Activated T-cell treated with anti-CD3 and anti-CD28 coated beads, Interleukin-2, amount 50 U/mL, for 1 hour (primary cell): ENCODE measurements around the gene EIF3CL.
"Not testable (repeated sequence)": the region's sequence is repeated elsewhere in the genome, so short reads cannot be mapped to it uniquely, and the experiment has no call there.

Experiments
- DNase-seq: peaks from one replicate; pipeline ENCODE4 v3.0.0-alpha.2; 2020

The EIF3CL gene

GRCh38 chr16:28363408-28363807 lies 40.2 kb downstream of the EIF3CL start, which contains the start of gene NPIPB6:
NPIPB6 (minus strand) TSS chr16:28363508; CDS start chr16:28362822, 686 bp downstream.
- not testable (repeated sequence) for DNase-seq

- DNase-seq: not testable (repeated sequence)
These were observed 41.0 kb downstream of the EIF3CL start for GRCh38 chr16:28362600-28362999.

- DNase-seq: not testable (repeated sequence)
These were observed 65.4 kb downstream of the EIF3CL start for GRCh38 chr16:28338230-28338629.

GRCh38 chr16:28336940-28337710 lies 66.5 kb downstream of the EIF3CL start:
- not testable (repeated sequence) for DNase-seq

GRCh38 chr16:28335678-28336077 lies 68.0 kb downstream of the EIF3CL start:
- DNase-seq: not testable (repeated sequence)

- not testable (repeated sequence) for DNase-seq
These were observed 71.0 kb downstream of the EIF3CL start for GRCh38 chr16:28332632-28333031.

GRCh38 chr16:28330981-28331380 lies 72.7 kb downstream of the EIF3CL start:
- not testable (repeated sequence) for DNase-seq

GRCh38 chr16:28330232-28330631 lies 73.4 kb downstream of the EIF3CL start:
- DNase-seq: not testable (repeated sequence)
